Measurements from ENCODE around the gene FAXDC2. TPM values are rescaled to one million over a fixed set of nuclear protein-coding genes. Genes with fewer than 3 reads are reported as not detected.

The FAXDC2 gene
- total and polyA plus RNA-seq, 2 of the 13 experiments (the other 11 are each of a cell fraction or from before 2014, with no cell fraction given) = 4.7 to 58.8 TPM

DNA sequence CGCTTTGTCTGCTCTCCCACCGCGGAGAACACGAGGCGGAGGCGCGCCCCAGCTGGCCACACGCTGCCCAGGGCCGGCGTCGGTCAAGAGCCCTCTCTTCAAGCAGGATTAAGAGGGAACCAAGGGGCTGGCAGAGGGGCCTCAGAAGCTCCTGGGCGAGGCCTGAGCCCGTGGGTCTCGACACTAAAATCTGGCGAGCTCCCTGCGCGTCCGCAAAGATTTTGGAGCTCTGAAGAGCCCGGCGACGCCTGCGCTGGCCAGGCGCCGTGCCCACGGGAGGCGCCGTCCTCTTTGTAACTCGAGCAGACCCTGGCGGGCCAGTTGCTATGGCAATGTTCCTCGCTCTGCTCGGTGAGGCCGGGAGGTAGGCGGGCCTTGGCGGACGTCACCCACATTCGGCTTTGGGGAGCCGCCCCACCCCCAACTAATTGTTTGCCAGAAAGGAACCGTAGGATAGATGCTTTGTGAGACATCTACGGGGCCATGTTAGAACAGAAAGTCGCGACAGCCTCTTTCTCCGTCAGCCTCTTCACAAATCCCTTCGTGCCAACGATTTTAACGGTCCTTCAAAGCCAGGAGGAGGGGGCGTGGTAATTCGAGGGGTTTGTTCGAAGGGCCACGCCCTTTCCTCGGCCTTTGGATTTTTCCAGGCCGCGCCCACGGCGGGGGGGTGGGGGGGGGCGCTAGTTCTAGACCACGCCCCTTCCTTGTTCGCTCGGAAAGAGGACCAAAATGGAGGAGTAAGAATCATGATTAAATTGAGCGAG lies 7.3 kb upstream of the FAXDC2 start (continued):
- TF ChIP-seq NFAT5 (CRISPR knock-in tag; IDR thresholded peaks at IDR 0.05) (no peak), THAP11 (CRISPR knock-in tag; IDR thresholded peaks at IDR 0.05) (no peak; the same call in 1 of the 2 replicates), ZNF878 (CRISPR knock-in tag; IDR thresholded peaks at IDR 0.05) (0 out of 2 replicates have a peak, but pooled peaks have one; percentile 45), EP300 (IDR thresholded peaks at IDR 0.05; ENCODE audit: low read depth in 2 of 2, low read length in 2 of 2) (no peak; a peak in 1 of 4 replicates), EP300 (CRISPR knock-in tag; IDR thresholded peaks at IDR 0.05; ENCODE audit: borderline replicate concordance) (no peak), ZNF713 (CRISPR knock-in tag; IDR thresholded peaks at IDR 0.05) (no peak), ZNF263 (CRISPR knock-in tag; IDR thresholded peaks at IDR 0.05) (0 out of 2 replicates have a peak, but pooled peaks have one; percentile 17), POLR2AphosphoS5 (IDR thresholded peaks at IDR 0.05; ENCODE audit: low read depth, low read length) (peak; percentile 66), PHF5A (CRISPR knock-in tag; IDR thresholded peaks at IDR 0.05; ENCODE audit: low read depth, unreplicated experiment) (no peak), ZNF382 (CRISPR knock-in tag; IDR thresholded peaks at IDR 0.05; ENCODE audit: borderline replicate concordance) (no peak), ZNF235 (CRISPR knock-in tag; IDR thresholded peaks at IDR 0.05; ENCODE audit: borderline replicate concordance) (peak; percentile 86; the same call in 1 of the 2 replicates)
- TF ChIP-seq, protein P1, sequence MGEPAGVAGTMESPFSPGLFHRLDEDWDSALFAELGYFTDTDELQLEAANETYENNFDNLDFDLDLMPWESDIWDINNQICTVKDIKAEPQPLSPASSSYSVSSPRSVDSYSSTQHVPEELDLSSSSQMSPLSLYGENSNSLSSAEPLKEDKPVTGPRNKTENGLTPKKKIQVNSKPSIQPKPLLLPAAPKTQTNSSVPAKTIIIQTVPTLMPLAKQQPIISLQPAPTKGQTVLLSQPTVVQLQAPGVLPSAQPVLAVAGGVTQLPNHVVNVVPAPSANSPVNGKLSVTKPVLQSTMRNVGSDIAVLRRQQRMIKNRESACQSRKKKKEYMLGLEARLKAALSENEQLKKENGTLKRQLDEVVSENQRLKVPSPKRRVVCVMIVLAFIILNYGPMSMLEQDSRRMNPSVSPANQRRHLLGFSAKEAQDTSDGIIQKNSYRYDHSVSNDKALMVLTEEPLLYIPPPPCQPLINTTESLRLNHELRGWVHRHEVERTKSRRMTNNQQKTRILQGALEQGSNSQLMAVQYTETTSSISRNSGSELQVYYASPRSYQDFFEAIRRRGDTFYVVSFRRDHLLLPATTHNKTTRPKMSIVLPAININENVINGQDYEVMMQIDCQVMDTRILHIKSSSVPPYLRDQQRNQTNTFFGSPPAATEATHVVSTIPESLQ (CRISPR knock-in tag; conservative IDR thresholded peaks at IDR 0.05) = no peak
- TF ChIP-seq, protein P2, sequence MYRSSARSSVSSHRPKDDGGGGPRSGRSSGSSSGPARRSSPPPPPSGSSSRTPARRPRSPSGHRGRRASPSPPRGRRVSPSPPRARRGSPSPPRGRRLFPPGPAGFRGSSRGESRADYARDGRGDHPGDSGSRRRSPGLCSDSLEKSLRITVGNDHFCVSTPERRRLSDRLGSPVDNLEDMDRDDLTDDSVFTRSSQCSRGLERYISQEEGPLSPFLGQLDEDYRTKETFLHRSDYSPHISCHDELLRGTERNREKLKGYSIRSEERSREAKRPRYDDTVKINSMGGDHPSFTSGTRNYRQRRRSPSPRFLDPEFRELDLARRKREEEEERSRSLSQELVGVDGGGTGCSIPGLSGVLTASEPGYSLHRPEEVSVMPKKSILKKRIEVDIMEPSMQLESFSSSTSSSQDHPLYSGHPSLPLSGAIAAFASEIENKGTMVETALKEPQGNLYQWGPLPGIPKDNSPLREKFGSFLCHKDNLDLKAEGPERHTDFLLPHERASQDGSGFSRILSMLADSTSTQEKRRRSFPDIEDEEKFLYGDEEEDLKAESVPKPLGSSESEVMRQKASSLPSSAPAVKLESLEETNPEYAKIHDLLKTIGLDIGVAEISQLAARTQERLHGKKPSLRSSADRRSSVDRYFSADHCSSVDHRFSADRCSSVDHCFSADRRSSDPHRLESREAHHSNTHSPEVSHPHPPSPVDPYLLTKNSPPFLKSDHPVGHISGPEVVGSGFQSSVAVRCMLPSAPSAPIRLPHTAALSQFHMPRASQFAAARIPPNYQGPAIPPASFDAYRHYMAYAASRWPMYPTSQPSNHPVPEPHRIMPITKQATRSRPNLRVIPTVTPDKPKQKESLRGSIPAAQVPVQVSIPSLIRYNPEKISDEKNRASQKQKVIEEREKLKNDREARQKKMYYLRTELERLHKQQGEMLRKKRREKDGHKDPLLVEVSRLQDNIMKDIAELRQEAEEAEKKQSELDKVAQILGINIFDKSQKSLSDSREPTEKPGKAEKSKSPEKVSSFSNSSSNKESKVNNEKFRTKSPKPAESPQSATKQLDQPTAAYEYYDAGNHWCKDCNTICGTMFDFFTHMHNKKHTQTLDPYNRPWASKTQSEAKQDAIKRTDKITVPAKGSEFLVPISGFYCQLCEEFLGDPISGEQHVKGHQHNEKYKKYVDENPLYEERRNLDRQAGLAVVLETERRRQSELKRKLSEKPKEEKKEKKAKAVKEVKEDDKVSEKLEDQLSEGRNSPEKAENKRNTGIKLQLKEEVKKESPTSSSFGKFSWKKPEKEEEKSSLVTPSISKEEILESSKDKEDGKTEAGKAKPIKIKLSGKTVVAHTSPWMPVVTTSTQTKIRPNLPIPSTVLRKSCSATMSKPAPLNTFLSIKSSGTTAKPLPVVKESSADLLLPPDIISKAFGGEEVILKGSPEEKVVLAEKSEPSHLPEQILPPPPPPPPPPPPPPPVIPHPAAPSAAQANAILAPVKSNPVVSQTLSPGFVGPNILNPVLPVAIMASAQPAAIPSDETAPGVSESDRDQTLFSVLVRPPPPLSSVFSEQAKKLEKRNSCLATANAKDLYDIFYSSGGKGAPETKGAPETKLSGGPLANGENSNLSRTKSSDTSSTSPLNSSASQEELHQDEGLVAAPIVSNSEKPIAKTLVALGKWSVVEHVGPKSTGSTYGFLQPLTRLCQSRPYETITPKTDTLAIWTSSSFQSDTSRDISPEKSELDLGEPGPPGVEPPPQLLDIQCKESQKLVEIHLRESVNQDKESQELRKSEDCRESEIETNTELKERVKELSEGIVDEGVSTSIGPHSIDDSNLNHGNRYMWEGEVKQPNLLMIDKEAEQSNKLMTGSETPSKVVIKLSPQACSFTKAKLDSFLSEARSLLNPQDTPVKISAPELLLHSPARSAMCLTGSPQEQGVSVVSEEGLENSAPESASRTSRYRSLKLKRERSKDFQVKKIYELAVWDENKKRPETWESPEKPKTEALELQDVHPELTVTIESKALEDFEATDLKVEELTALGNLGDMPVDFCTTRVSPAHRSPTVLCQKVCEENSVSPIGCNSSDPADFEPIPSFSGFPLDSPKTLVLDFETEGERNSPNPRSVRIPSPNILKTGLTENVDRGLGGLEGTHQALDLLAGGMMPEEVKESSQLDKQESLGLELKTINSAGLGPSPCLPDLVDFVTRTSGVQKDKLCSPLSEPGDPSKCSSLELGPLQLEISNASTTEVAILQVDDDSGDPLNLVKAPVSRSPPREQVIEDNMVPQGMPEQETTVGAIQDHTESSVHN (CRISPR knock-in tag; IDR thresholded peaks at IDR 0.05) = 0 out of 2 replicates have a peak, but pooled peaks have one; percentile 40

Measured in HepG2 (cell line).